Common myeloid progenitor, CD34-positive (primary cell): Measurements from ENCODE around the gene EBF3.

ENCODE experiments used
- CTCF ChIA-PET: fragments of 350-600 bp; sonication (Branson Sonifier 250); formaldehyde crosslinking; loops from one replicate; lab custom pipeline; 2021; ENCODE audit warnings: antibody characterized with exemption; lab: Charles Lee
- POLR2A ChIA-PET: fragments of 350-600 bp; sonication (Branson Sonifier 250); formaldehyde crosslinking; loops from one replicate; lab custom pipeline; 2021; ENCODE audit warnings: antibody characterized with exemption; lab: Charles Lee
- DNase-seq, 3 donors: peaks; one replicate each; pipeline versions ENCODE4 v3.0.0 to v3.0.0-alpha.2; 2013
- H3K27ac ChIP-seq, 2 experiments: 1 replicate in 1 of 2; 2 replicates in 1 of 2; pipeline ENCODE4 v1.7.0; 2013; ENCODE audit warnings: inconsistent platforms in 2 of 2, low read length in 2 of 2, mild to moderate bottlenecking in 2 of 2, low read depth in 1 of 2, moderate library complexity in 1 of 2; ENCODE audit not compliant: severe bottlenecking in 2 of 2, insufficient read depth in 1 of 2, poor library complexity in 1 of 2
- H3K27me3 ChIP-seq, 5 experiments: replicated peaks in 2 of 5; 1 replicate in 3 of 5; 2 replicates in 2 of 5; pipeline versions ENCODE4 v1.6.1 to v1.7.0; 2013; ENCODE audit warnings: low read length in 4 of 5, mild to moderate bottlenecking in 2 of 5, moderate library complexity in 2 of 5, inconsistent platforms in 1 of 5; ENCODE audit not compliant: insufficient read depth in 5 of 5, control insufficient read depth in 4 of 5
- H3K36me3 ChIP-seq, 4 experiments: 1 replicate in 2 of 4; 2 replicates in 2 of 4; pipeline versions ENCODE4 v1.6.1 to v1.7.0; 2013; ENCODE audit warnings: low read length in 3 of 4, control low read depth in 1 of 4, mild to moderate bottlenecking in 1 of 4; ENCODE audit not compliant: control insufficient read depth in 4 of 4, insufficient read depth in 4 of 4
- H3K4me1 ChIP-seq, 4 experiments: 1 replicate in 3 of 4; 2 replicates in 1 of 4; pipeline versions ENCODE4 v1.6.1 to v1.7.1; 2013; ENCODE audit warnings: low read length in 3 of 4, mild to moderate bottlenecking in 3 of 4, control low read depth in 1 of 4, inconsistent platforms in 1 of 4, moderate library complexity in 1 of 4; ENCODE audit not compliant: control insufficient read depth in 4 of 4, insufficient read depth in 4 of 4; ENCODE audit errors: control extremely low read depth in 1 of 4
- H3K4me3 ChIP-seq, 7 experiments: 1 replicate in 4 of 7; 2 replicates in 3 of 7; pipeline versions ENCODE4 v1.5.1 to v1.7.0; 2013; ENCODE audit warnings: mild to moderate bottlenecking in 7 of 7, low read length in 6 of 7, moderate library complexity in 6 of 7, inconsistent platforms in 2 of 7, low read depth in 2 of 7, control low read depth in 1 of 7; ENCODE audit not compliant: insufficient read depth in 4 of 7, control insufficient read depth in 1 of 7; ENCODE audit errors: extremely low read depth in 1 of 7
- H3K9me3 ChIP-seq, 5 experiments: 1 replicate in 4 of 5; 2 replicates in 1 of 5; pipeline versions ENCODE4 v1.6.1 to v1.7.1; 2013; ENCODE audit warnings: low read length in 4 of 5, mild to moderate bottlenecking in 2 of 5, inconsistent platforms in 1 of 5, low read depth in 1 of 5, moderate library complexity in 1 of 5; ENCODE audit not compliant: control insufficient read depth in 4 of 5, insufficient read depth in 2 of 5; ENCODE audit errors: control extremely low read depth in 1 of 5
- WGBS: methylation state at CpG from one replicate; pipeline ENCODE4 v1.1.5; 2013; ENCODE audit not compliant: insufficient coverage; 5-methylcytosine and 5-hydroxymethylcytosine counted together

Gene EBF3

DNA sequence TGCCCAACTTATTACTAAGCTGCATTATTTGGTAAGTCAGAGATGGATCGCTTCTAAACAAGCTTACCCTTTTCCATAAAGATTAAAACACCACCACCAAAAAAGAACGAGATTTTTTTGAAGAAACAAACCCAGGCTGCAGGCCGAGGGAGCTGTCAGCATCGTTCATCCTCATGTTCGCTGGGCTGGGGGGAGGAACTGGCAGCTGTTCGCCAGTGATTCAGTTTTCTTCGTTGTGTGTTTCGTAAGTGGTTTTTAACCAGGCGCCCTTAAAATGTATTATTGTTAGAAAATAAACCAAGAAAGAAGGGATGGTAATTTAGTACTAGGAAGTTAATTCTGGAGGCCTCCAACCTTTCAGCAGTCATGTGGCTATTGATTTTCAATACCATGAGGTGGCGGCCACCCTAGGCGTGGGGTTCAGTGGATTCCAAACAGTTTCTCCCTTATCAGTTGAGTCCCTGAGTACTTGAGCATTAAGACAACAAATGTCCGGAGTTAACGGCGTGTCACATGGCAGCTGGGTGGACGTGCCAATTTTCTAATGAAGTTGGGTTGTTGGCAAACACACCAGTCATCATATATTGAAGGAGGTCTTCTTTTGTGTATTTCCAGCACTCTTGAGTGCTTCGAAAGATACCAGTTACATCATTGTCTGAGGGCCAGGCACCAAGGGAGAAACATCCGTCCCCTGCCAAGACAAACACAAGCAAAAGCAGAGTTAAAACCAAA, 173.2 kb downstream of the EBF3 start:
- no peak for DNase-seq

DNA sequence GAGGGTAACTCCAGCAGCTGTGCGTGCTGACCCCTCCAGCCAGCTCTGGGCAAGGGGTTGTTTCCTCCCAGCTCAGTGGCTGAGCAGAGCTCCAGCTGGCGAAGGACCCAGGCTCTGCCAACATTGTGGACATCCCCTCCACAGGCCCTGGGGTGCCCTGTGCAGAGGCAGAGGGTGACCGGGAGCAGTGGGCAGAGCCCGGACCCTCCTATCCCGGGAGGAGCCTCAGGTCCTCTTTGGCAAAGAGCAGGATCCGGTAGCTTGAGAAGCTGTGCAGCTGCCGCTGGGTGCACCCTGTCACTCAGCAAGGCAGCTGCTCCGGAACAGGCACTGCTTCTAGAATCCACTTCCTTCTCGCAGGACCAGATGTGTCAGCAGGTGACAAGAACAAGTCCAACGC, 175.9 kb downstream of the EBF3 start:
- POLR2A ChIA-PET = no interaction called here
- Histone ChIP-seq H3K27me3 (no peaks in the 10 kb centered on the region), H3K36me3 (no peaks in the 10 kb centered on the region), H3K4me1 (peaks cover 0 to 5% (median 0%) of the 10 kb centered on the region in 4 experiments), H3K27ac (no peak overlapping the region), H3K9me3 (peaks cover 0 to 23% (median 0%) of the 10 kb centered on the region in 5 experiments), H3K4me3 (no peak overlapping the region)
- CTCF ChIA-PET = no interaction called here
- 82% methylated on average over 9 of the region's 10 CpGs for WGBS
- peak in 1 of 3 donors; percentile 13 for DNase-seq

More for the DNA sequence above, 173.2 kb downstream of the EBF3 start:
- H3K27ac ChIP-seq = no peak overlapping the region
- no peak overlapping the region for H3K4me3 ChIP-seq
- 94% methylated on average over 12 of the region's 17 CpGs for WGBS
- POLR2A ChIA-PET = no interaction called here
- no peaks in the 10 kb centered on the region for H3K4me1 ChIP-seq
- CTCF ChIA-PET = no interaction called here
- no peaks in the 10 kb centered on the region for H3K27me3 ChIP-seq
- H3K36me3 ChIP-seq = no peaks in the 10 kb centered on the region
- peaks cover 0 to 23% (median 0%) of the 10 kb centered on the region in 5 experiments for H3K9me3 ChIP-seq

DNA sequence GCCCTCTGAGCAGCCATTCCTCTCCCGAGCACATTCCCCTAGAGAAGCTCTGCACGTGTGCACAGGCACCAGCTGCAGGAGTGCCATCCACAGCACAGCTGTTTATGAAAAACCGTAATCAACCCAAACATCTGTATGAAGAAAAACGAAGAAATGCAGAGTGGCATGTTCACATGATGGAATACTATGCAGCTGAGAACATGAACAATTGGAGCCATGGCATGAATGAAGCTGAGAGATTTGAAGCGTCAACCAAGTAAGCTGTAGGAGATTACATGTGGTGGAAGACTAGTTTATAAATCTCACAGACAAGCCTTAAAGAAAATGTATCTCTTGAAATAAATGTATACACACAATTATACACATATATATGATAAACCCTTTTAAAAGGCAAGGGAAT, 176.5 kb downstream of the EBF3 start:
- H3K4me1 ChIP-seq = peaks cover 0 to 5% (median 0%) of the 10 kb centered on the region in 4 experiments
- 85% methylated on average over 3 of the region's 5 CpGs for WGBS
- no peak for DNase-seq
- H3K4me3 ChIP-seq = no peak overlapping the region
- H3K36me3 ChIP-seq = no peaks in the 10 kb centered on the region
- no peak overlapping the region for H3K27ac ChIP-seq
- H3K27me3 ChIP-seq = no peaks in the 10 kb centered on the region
- CTCF ChIA-PET = no interaction called here
- POLR2A ChIA-PET = no interaction called here
- H3K9me3 ChIP-seq = peaks cover 0 to 19% (median 0%) of the 10 kb centered on the region in 5 experiments

DNA sequence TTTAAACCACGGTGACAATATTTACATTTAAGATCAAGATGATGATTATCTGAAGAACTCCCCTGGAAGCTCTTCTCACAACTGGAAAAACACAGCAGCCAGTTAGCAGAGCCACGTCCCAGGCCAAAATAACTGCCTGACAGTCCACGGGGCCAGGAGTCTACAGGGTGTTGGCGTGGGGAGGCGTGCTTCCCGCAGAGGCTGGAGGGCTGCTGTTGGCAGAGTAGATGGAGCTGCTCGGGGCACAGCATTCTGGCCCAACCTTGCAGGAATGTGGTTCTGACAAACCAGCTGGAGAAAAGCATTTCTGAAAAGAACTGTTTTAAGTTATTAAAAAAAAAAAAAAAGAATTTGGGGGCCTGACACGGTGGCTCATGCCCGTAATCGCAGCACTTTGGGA, 177.9 kb downstream of the EBF3 start:
- POLR2A ChIA-PET = no interaction called here
- 80% methylated on average over 5 of the region's 10 CpGs for WGBS
- CTCF ChIA-PET = no interaction called here

DNA sequence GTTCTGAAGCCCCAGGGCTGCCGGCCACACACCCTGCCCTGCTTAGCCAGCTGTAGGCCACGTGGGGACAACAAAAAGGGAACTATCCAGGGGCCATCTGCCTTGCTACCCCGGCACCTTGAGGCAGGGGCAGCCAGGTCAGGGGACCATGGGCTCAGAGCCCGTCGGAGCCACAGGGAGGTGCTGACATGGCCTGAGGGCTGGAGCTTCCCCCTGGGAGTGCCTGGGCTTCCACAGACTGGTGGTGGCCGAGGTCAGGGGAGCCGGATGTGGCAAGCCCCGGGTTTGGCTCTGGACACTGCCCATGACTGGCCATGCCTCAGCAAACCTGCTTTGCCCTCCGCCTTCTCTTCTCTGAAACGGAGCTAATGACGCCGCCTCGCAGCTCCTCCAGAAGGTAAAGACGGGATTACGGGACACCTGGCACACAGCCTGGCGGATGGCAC, 178.5 kb downstream of the EBF3 start:
- Histone ChIP-seq H3K9me3 (peaks cover 0 to 11% (median 0%) of the 10 kb centered on the region in 5 experiments), H3K4me1 (peaks cover 0 to 5% (median 0%) of the 10 kb centered on the region in 4 experiments), H3K27me3 (no peaks in the 10 kb centered on the region), H3K36me3 (no peaks in the 10 kb centered on the region), H3K27ac (no peak overlapping the region), H3K4me3 (no peak overlapping the region)
- peak in 2 of 3 donors; percentile 24 to 33 for DNase-seq
- ChIA-PET CTCF (no interaction called here), POLR2A (no interaction called here)
- 85% methylated on average over 14 of the region's 16 CpGs for WGBS

More for the DNA sequence above, 177.9 kb downstream of the EBF3 start:
- H3K27me3 ChIP-seq = no peaks in the 10 kb centered on the region
- H3K4me1 ChIP-seq = peaks cover 0 to 5% (median 0%) of the 10 kb centered on the region in 4 experiments
- DNase-seq = no peak
- no peak overlapping the region for H3K27ac ChIP-seq
- H3K4me3 ChIP-seq = no peak overlapping the region
- H3K9me3 ChIP-seq = peaks cover 0 to 13% (median 0%) of the 10 kb centered on the region in 5 experiments
- H3K36me3 ChIP-seq = no peaks in the 10 kb centered on the region
